PFSK-1 (cell line): ENCODE measurements around the gene SLC26A2.

Source experiments
- POLR2AphosphoS5 ChIP-seq: IDR thresholded peaks from 2 replicates; pipeline ENCODE4 v1.6.1; 2012; ENCODE audit warnings: low read depth, mild to moderate bottlenecking, control low read depth, low read length, moderate library complexity
- SIN3A ChIP-seq: IDR thresholded peaks from 2 replicates; pipeline ENCODE4 v1.6.1; 2012; ENCODE audit warnings: mild to moderate bottlenecking, low read length, moderate library complexity, borderline replicate concordance; ENCODE audit not compliant: insufficient read depth
- TAF1 ChIP-seq: IDR thresholded peaks from 2 replicates; pipeline ENCODE4 v1.6.1; 2012; ENCODE audit warnings: low read length, control low read depth, borderline replicate concordance; ENCODE audit not compliant: insufficient read depth
- TF ChIP-seq, protein P1 (sequence below), 2 experiments: IDR thresholded peaks; 2 replicates each; pipeline versions ENCODE4 v1.6.1 to v1.8.0; 2011 to 2012; ENCODE audit warnings: low read depth in 2 of 2, low read length in 2 of 2, control low read depth in 1 of 2, inconsistent platforms in 1 of 2, mild to moderate bottlenecking in 1 of 2, moderate library complexity in 1 of 2; ENCODE audit not compliant: insufficient read depth in 1 of 2

DNA sequence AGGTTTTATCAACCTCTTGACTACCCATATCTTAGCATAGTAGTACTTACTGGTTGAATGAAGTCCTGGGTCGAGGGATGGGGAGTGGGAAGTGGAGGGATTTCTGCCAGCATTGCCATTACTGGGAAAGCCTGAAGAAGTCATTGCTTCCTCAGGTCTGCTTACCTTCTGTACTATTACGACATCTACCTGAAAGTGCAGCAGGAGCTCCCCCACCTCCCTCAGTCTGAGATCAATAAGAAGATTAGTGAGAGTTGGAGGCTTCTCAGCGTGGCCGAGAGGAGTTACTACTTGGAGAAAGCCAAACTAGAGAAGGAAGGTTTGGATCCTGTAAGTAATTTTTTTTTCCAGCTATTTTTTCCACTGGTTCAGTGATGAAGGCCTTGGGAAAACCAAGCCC is 45.8 kb downstream of the SLC26A2 start:
- TF ChIP-seq SIN3A (no peak), POLR2AphosphoS5 (no peak), TAF1 (no peak)
- TF ChIP-seq, protein P1, sequence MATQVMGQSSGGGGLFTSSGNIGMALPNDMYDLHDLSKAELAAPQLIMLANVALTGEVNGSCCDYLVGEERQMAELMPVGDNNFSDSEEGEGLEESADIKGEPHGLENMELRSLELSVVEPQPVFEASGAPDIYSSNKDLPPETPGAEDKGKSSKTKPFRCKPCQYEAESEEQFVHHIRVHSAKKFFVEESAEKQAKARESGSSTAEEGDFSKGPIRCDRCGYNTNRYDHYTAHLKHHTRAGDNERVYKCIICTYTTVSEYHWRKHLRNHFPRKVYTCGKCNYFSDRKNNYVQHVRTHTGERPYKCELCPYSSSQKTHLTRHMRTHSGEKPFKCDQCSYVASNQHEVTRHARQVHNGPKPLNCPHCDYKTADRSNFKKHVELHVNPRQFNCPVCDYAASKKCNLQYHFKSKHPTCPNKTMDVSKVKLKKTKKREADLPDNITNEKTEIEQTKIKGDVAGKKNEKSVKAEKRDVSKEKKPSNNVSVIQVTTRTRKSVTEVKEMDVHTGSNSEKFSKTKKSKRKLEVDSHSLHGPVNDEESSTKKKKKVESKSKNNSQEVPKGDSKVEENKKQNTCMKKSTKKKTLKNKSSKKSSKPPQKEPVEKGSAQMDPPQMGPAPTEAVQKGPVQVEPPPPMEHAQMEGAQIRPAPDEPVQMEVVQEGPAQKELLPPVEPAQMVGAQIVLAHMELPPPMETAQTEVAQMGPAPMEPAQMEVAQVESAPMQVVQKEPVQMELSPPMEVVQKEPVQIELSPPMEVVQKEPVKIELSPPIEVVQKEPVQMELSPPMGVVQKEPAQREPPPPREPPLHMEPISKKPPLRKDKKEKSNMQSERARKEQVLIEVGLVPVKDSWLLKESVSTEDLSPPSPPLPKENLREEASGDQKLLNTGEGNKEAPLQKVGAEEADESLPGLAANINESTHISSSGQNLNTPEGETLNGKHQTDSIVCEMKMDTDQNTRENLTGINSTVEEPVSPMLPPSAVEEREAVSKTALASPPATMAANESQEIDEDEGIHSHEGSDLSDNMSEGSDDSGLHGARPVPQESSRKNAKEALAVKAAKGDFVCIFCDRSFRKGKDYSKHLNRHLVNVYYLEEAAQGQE (IDR thresholded peaks at IDR 0.05; ENCODE audit: insufficient read depth in 1 of 2, low read depth in 2 of 2, low read length in 2 of 2), result no peak
